Ramos (cell line): ENCODE data around the gene LIPI.
"Not testable (repeated sequence)": the region's sequence is repeated elsewhere in the genome, so short reads cannot be mapped to it uniquely, and the experiment has no call there.

Experiments
- in situ Hi-C: fragments of 300-500 bp; cut with MboI; formaldehyde crosslinking; loops from one replicate; pipeline ENCODE4 v1.14.3; 2022; ENCODE audit warnings: low sequenced_read_pairs; ENCODE audit not compliant: unreplicated experiment

Gene LIPI

GRCh38 chr21:14076143-14076806 lies 134.5 kb downstream of the LIPI start:
- in situ Hi-C loops, result no loop called here

GRCh38 chr21:14075346-14076142 lies 135.2 kb downstream of the LIPI start:
- in situ Hi-C loops, result no loop called here

GRCh38 chr21:14074177-14074576 lies 136.6 kb downstream of the LIPI start:
- in situ Hi-C loops, result no loop called here

- in situ Hi-C loops, result no loop called here
Observed at GRCh38 chr21:14073615-14074014, 137.1 kb downstream of the LIPI start.

GRCh38 chr21:14072761-14073535 lies 137.8 kb downstream of the LIPI start:
- in situ Hi-C loops, result no loop called here

GRCh38 chr21:14071902-14072734 lies 138.6 kb downstream of the LIPI start:
- in situ Hi-C loops, result no loop called here

GRCh38 chr21:14070968-14071367 lies 139.8 kb downstream of the LIPI start:
- in situ Hi-C loops, result no loop called here

- in situ Hi-C loops, result no loop called here
Observed at GRCh38 chr21:14070049-14070893, 140.5 kb downstream of the LIPI start.

- in situ Hi-C loops, result no loop called here
Observed at GRCh38 chr21:14064296-14064645, 146.5 kb downstream of the LIPI start.

- in situ Hi-C loops, result not testable (repeated sequence)
Observed at GRCh38 chr21:14063620-14064295, 147.0 kb downstream of the LIPI start.

GRCh38 chr21:14062684-14063083 lies 148.1 kb downstream of the LIPI start:
- in situ Hi-C loops, result not testable (repeated sequence)

GRCh38 chr21:14061820-14062219 lies 148.9 kb downstream of the LIPI start:
- in situ Hi-C loops, result not testable (repeated sequence)

GRCh38 chr21:14058995-14059627 lies 151.6 kb downstream of the LIPI start:
- in situ Hi-C loops, result not testable (repeated sequence)
